Mesothelial cell of epicardium (in vitro differentiated cells): ENCODE measurements around the gene PLA2R1. TPM values are rescaled to one million over a fixed set of nuclear protein-coding genes. Genes with fewer than 3 reads are reported as not detected.

ENCODE experiments used
- DNase-seq, 2 experiments: peaks; one replicate each; pipeline ENCODE4 v3.0.0; 2021; ENCODE audit warnings: low spot score in 2 of 2; ENCODE audit not compliant: unreplicated experiment in 2 of 2
- H3K27ac Mint-ChIP-seq: 2 replicates; pipeline ENCODE4 v1.8.0; 2021; ENCODE audit warnings: mixed read lengths
- H3K27me3 Mint-ChIP-seq: 2 replicates; pipeline ENCODE4 v1.8.0; 2021; ENCODE audit warnings: low read depth, mixed read lengths
- H3K36me3 Mint-ChIP-seq: 2 replicates; pipeline ENCODE4 v1.8.0; 2021; ENCODE audit warnings: mixed read lengths
- H3K4me1 Mint-ChIP-seq: 2 replicates; pipeline ENCODE4 v1.8.0; 2021; ENCODE audit warnings: mixed read lengths
- H3K4me3 Mint-ChIP-seq: 2 replicates; pipeline ENCODE4 v1.8.0; 2021; ENCODE audit warnings: mild to moderate bottlenecking, moderate library complexity, mixed read lengths
- H3K9me3 Mint-ChIP-seq: 2 replicates; pipeline ENCODE4 v1.8.0; 2021; ENCODE audit warnings: mixed read lengths
- CTCF ChIP-seq: fragments of 200-600 bp; sonication (generic); IDR thresholded peaks from one replicate; pipeline ENCODE4 v1.5.0; 2021; ENCODE audit warnings: antibody characterized with exemption; ENCODE audit not compliant: unreplicated experiment
- total RNA-seq: library from RNA; stranded (reverse); gene quantifications from 3 replicates; pipeline ENCODE4 v1.2.1, GENCODE V29; 2021

PLA2R1 gene
- total RNA-seq, 1 donor from 2014 or later, result 14.8 TPM

GRCh38 chr2:159913900-159914299, 148.5 kb downstream of the PLA2R1 start:
- Mint-ChIP-seq H3K27ac (no peak overlapping the region), H3K27me3 (no peaks in the 10 kb centered on the region), H3K4me3 (no peak overlapping the region), H3K4me1 (peaks cover 9% of the 10 kb centered on the region), H3K36me3 (no peaks in the 10 kb centered on the region), H3K9me3 (no peaks in the 10 kb centered on the region)
- DNase-seq, result no peak
- no peak for TF ChIP-seq CTCF

- no peak for TF ChIP-seq CTCF
- no peak for DNase-seq
- no peak overlapping the region for H3K4me3 Mint-ChIP-seq
- H3K9me3 Mint-ChIP-seq, result no peaks in the 10 kb centered on the region
- no peaks in the 10 kb centered on the region for H3K36me3 Mint-ChIP-seq
- no peak overlapping the region for H3K27ac Mint-ChIP-seq
- no peaks in the 10 kb centered on the region for H3K27me3 Mint-ChIP-seq
- peaks cover 4% of the 10 kb centered on the region for H3K4me1 Mint-ChIP-seq
Observed at GRCh38 chr2:159912580-159912979, 149.8 kb downstream of the PLA2R1 start.

GRCh38 chr2:159910951-159911350, 151.5 kb downstream of the PLA2R1 start:
- no peaks in the 10 kb centered on the region for H3K9me3 Mint-ChIP-seq
- no peaks in the 10 kb centered on the region for H3K36me3 Mint-ChIP-seq
- no peak overlapping the region for H3K27ac Mint-ChIP-seq
- peaks cover 5% of the 10 kb centered on the region for H3K27me3 Mint-ChIP-seq
- H3K4me3 Mint-ChIP-seq, result no peak overlapping the region
- DNase-seq, result no peak
- peaks cover 4% of the 10 kb centered on the region for H3K4me1 Mint-ChIP-seq
- TF ChIP-seq CTCF, result no peak

GRCh38 chr2:159908623-159909022, 153.8 kb downstream of the PLA2R1 start:
- Mint-ChIP-seq H3K9me3 (no peaks in the 10 kb centered on the region), H3K4me3 (no peak overlapping the region)
- DNase-seq, result no peak

GRCh38 chr2:159907909-159908308, 154.5 kb downstream of the PLA2R1 start:
- Mint-ChIP-seq H3K27ac (no peak overlapping the region), H3K27me3 (peaks cover 31% of the 10 kb centered on the region), H3K4me1 (peaks cover 9% of the 10 kb centered on the region), H3K4me3 (no peak overlapping the region), H3K36me3 (no peaks in the 10 kb centered on the region), H3K9me3 (no peaks in the 10 kb centered on the region)
- no peak for TF ChIP-seq CTCF
- DNase-seq, result no peak

More at GRCh38 chr2:159908623-159909022, 153.8 kb downstream of the PLA2R1 start:
- Mint-ChIP-seq H3K4me1 (peaks cover 9% of the 10 kb centered on the region), H3K27ac (no peak overlapping the region), H3K27me3 (peaks cover 23% of the 10 kb centered on the region), H3K36me3 (no peaks in the 10 kb centered on the region)
- no peak for TF ChIP-seq CTCF
